GM23338 (cell line): Measurements from ENCODE around the gene PTPRO. TPM values are rescaled to one million over a fixed set of nuclear protein-coding genes. Genes with fewer than 3 reads are reported as not detected.

Experiments used
- ATAC-seq: fragments of 200-7000 bp; cut with Tn5 transposase; 3 replicates; pipeline ENCODE4 v1.9.1; 2020
- DNase-seq: peaks from one replicate; pipeline ENCODE4 v3.0.0-alpha.2; 2015; ENCODE audit warnings: low spot score
- H2AFZ ChIP-seq: fragments of 200-600 bp; sonication (generic); 2 replicates; pipeline ENCODE4 v1.8.0; 2016; ENCODE audit warnings: antibody characterized with exemption, mild to moderate bottlenecking, moderate library complexity
- H3F3A ChIP-seq: fragments of 200-600 bp; sonication (generic); replicated peaks from 2 replicates; pipeline ENCODE4 v1.8.0; 2017; ENCODE audit warnings: antibody characterized with exemption, mixed run types, low read depth
- H3K27ac ChIP-seq: fragments of 200-600 bp; sonication (generic); 2 replicates; pipeline ENCODE4 v1.6.1; 2016; ENCODE audit warnings: low read depth
- H3K27me3 ChIP-seq: fragments of 200-600 bp; sonication (generic); 2 replicates; pipeline ENCODE4 v1.8.0; 2016; ENCODE audit warnings: mild to moderate bottlenecking, mixed run types, moderate library complexity; ENCODE audit not compliant: insufficient read depth
- H3K36me3 ChIP-seq: fragments of 200-600 bp; sonication (generic); 2 replicates; pipeline ENCODE4 v1.8.0; 2016; ENCODE audit warnings: mild to moderate bottlenecking; ENCODE audit not compliant: insufficient read depth
- H3K4me1 ChIP-seq: fragments of 200-600 bp; sonication (generic); 2 replicates; pipeline ENCODE4 v1.8.0; 2016; ENCODE audit warnings: mild to moderate bottlenecking, moderate library complexity; ENCODE audit not compliant: insufficient read depth
- H3K4me2 ChIP-seq: fragments of 200-600 bp; sonication (generic); 2 replicates; pipeline ENCODE4 v1.7.1; 2017; ENCODE audit warnings: mixed run types
- H3K4me3 ChIP-seq: fragments of 200-600 bp; sonication (generic); 2 replicates; pipeline ENCODE4 v1.6.1; 2016; ENCODE audit warnings: mixed run types
- H3K79me2 ChIP-seq: fragments of 200-600 bp; sonication (generic); replicated peaks from 2 replicates; pipeline ENCODE4 v1.8.0; 2017; ENCODE audit warnings: mild to moderate bottlenecking; ENCODE audit not compliant: insufficient read depth
- H3K9me2 ChIP-seq: fragments of 200-600 bp; sonication (generic); 2 replicates; pipeline ENCODE4 v1.8.0; 2017; ENCODE audit not compliant: insufficient read depth
- H4K20me1 ChIP-seq: fragments of 200-600 bp; sonication (generic); replicated peaks from 2 replicates; pipeline ENCODE4 v1.8.0; 2017; ENCODE audit warnings: mild to moderate bottlenecking; ENCODE audit not compliant: insufficient read depth
- H3K27ac Mint-ChIP-seq: 2 replicates; pipeline ENCODE4 v1.8.0; 2020; ENCODE audit warnings: inconsistent platforms, mild to moderate bottlenecking, moderate library complexity, mixed read lengths
- H3K27me3 Mint-ChIP-seq: 3 replicates; pipeline ENCODE4 v1.8.0; 2022; ENCODE audit warnings: low read depth, mild to moderate bottlenecking, moderate library complexity, mixed read lengths, inconsistent platforms; ENCODE audit not compliant: insufficient read depth, poor library complexity
- H3K36me3 Mint-ChIP-seq: 3 replicates; pipeline ENCODE4 v1.8.0; 2021; ENCODE audit warnings: low read depth, mild to moderate bottlenecking, inconsistent platforms, moderate library complexity, mixed read lengths
- H3K4me1 Mint-ChIP-seq: 3 replicates; pipeline ENCODE4 v1.8.0; 2020; ENCODE audit warnings: mild to moderate bottlenecking, inconsistent platforms, mixed read lengths
- H3K4me3 Mint-ChIP-seq: 3 replicates; pipeline ENCODE4 v1.8.0; 2021; ENCODE audit warnings: moderate library complexity, mild to moderate bottlenecking, inconsistent platforms, mixed read lengths
- H3K9me3 Mint-ChIP-seq: 3 replicates; pipeline ENCODE4 v1.8.0; 2020; ENCODE audit warnings: moderate library complexity, mild to moderate bottlenecking, inconsistent platforms, mixed read lengths
- CREB1 ChIP-seq: fragments of 250-450 bp; sonication (Bioruptor Pico); IDR thresholded peaks from 2 replicates; pipeline ENCODE4 v1.5.0; 2020; ENCODE audit warnings: low read depth, mild to moderate bottlenecking, moderate library complexity
- EZH2 ChIP-seq: fragments of 200-600 bp; sonication (generic); IDR thresholded peaks from one replicate; pipeline ENCODE4 v1.8.0; 2017; ENCODE audit warnings: antibody characterized with exemption, mild to moderate bottlenecking, low read depth; ENCODE audit not compliant: unreplicated experiment
- EZH2phosphoT487 ChIP-seq: fragments of 200-600 bp; sonication (generic); IDR thresholded peaks from one replicate; pipeline ENCODE4 v1.8.1; 2018; ENCODE audit warnings: antibody characterized with exemption; ENCODE audit not compliant: unreplicated experiment
- JUNB ChIP-seq: IDR thresholded peaks from one replicate; pipeline ENCODE4 v1.6.1; 2016; ENCODE audit warnings: antibody characterized with exemption; ENCODE audit not compliant: unreplicated experiment
- NANOG ChIP-seq: IDR thresholded peaks from 2 replicates; pipeline ENCODE4 v1.6.1; 2016; ENCODE audit warnings: antibody characterized with exemption, borderline replicate concordance
- POLR2AphosphoS5 ChIP-seq: IDR thresholded peaks from 2 replicates; pipeline ENCODE4 v1.6.1; 2016; ENCODE audit warnings: antibody characterized with exemption, low read depth
- STAT1 ChIP-seq: IDR thresholded peaks from one replicate; pipeline ENCODE4 v1.6.1; 2016; ENCODE audit warnings: antibody characterized with exemption; ENCODE audit not compliant: unreplicated experiment
- ZNF114 ChIP-seq: fragments of 250-450 bp; sonication (Bioruptor Pico); IDR thresholded peaks from 2 replicates; pipeline ENCODE4 v1.5.0; 2020; ENCODE audit warnings: mild to moderate bottlenecking, moderate library complexity
- ZNF331 ChIP-seq: fragments of 250-450 bp; sonication (Bioruptor Pico); IDR thresholded peaks from 2 replicates; pipeline ENCODE4 v1.5.0; 2020; ENCODE audit warnings: low read depth, mild to moderate bottlenecking, moderate library complexity
- polyA plus RNA-seq: library from polyadenylated mRNA; unstranded; fragments of >200 nt; fragmentation: Nextera tagmentation; extraction: Ambion mirVana; gene quantifications from 2 replicates; pipeline ENCODE4 v1.2.1, GENCODE V29; 2016
- total RNA-seq: library from RNA; depleted of rRNA; stranded (reverse); fragments of >200 nt; shearing (Covaris generic); gene quantifications from 2 replicates; pipeline ENCODE4 v1.2.3, GENCODE V29; 2014
- TF ChIP-seq, protein P1 (sequence below), 2 experiments: fragments of 200-600 bp in 1 of 2; sonication (generic) in 1 of 2; conservative IDR thresholded peaks; 2 replicates each; pipeline versions ENCODE4 v1.5.1 to v1.6.1; 2016 to 2017; ENCODE audit warnings: antibody characterized with exemption in 2 of 2, low read depth in 2 of 2, mild to moderate bottlenecking in 2 of 2, moderate library complexity in 1 of 2
- TF ChIP-seq, protein P2 (sequence below): IDR thresholded peaks from 2 replicates; pipeline ENCODE4 v1.6.1; 2016; ENCODE audit warnings: antibody characterized with exemption
- TF ChIP-seq, protein P3 (sequence below): IDR thresholded peaks from one replicate; pipeline ENCODE4 v1.6.1; 2018; ENCODE audit warnings: antibody characterized with exemption; ENCODE audit not compliant: unreplicated experiment
- TF ChIP-seq, protein P4 (sequence below): fragments of 250-450 bp; sonication (Bioruptor Pico); IDR thresholded peaks from 2 replicates; pipeline ENCODE4 v1.5.0; 2020; ENCODE audit warnings: mild to moderate bottlenecking, moderate library complexity

The PTPRO gene
- total and polyA plus RNA-seq, 2 experiments from 2014 or later, result 1.4 to 1.5 TPM

DNA sequence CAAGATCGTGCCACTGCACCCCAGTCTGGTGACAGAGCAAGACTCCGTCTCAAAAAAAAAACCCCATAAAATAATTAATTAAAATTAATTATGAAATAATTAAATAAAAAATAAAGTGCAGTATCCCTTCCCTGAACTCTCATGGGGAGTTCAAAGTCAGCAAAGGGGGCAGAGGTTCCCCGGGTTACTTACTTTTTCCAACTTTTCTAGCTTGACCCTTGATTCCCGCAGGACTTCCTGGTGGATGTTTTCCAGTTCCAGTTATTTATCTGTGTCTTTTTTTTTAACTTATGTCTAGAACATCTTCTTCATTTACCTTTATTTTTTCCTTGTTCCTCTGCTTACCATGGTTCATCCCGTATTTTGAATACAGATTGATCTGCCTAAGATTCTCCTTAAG is 269.5 kb downstream of the PTPRO start:
- no peaks in the 10 kb centered on the region for H3K9me2 ChIP-seq
- no peak overlapping the region for H3K27ac ChIP-seq
- H4K20me1 ChIP-seq, result no peaks in the 10 kb centered on the region
- no peaks in the 10 kb centered on the region for H3F3A ChIP-seq
- no peak overlapping the region for H3K4me3 ChIP-seq
- H3K4me3 Mint-ChIP-seq, result no peak overlapping the region
- DNase-seq (no peak), ATAC-seq (no peak)
- no peaks in the 10 kb centered on the region for H3K36me3 ChIP-seq
- H3K27ac Mint-ChIP-seq, result no peak overlapping the region
- H3K4me1 Mint-ChIP-seq, result peaks cover 12% of the 10 kb centered on the region
- H3K4me2 ChIP-seq, result no peak overlapping the region
- H2AFZ ChIP-seq, result no peak overlapping the region
- no peaks in the 10 kb centered on the region for H3K4me1 ChIP-seq
- H3K27me3 Mint-ChIP-seq, result peaks cover 3% of the 10 kb centered on the region
- H3K9me3 Mint-ChIP-seq, result no peaks in the 10 kb centered on the region
- no peak for TF ChIP-seq JUNB
- no peak for TF ChIP-seq ZNF114
- TF ChIP-seq, protein P1, sequence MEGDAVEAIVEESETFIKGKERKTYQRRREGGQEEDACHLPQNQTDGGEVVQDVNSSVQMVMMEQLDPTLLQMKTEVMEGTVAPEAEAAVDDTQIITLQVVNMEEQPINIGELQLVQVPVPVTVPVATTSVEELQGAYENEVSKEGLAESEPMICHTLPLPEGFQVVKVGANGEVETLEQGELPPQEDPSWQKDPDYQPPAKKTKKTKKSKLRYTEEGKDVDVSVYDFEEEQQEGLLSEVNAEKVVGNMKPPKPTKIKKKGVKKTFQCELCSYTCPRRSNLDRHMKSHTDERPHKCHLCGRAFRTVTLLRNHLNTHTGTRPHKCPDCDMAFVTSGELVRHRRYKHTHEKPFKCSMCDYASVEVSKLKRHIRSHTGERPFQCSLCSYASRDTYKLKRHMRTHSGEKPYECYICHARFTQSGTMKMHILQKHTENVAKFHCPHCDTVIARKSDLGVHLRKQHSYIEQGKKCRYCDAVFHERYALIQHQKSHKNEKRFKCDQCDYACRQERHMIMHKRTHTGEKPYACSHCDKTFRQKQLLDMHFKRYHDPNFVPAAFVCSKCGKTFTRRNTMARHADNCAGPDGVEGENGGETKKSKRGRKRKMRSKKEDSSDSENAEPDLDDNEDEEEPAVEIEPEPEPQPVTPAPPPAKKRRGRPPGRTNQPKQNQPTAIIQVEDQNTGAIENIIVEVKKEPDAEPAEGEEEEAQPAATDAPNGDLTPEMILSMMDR (conservative IDR thresholded peaks at IDR 0.05; ENCODE audit: low read depth in 2 of 2), result no peak
- no peak for TF ChIP-seq NANOG
- TF ChIP-seq ZNF331 (CRISPR knock-in tag), result no peak
- TF ChIP-seq, protein P2, sequence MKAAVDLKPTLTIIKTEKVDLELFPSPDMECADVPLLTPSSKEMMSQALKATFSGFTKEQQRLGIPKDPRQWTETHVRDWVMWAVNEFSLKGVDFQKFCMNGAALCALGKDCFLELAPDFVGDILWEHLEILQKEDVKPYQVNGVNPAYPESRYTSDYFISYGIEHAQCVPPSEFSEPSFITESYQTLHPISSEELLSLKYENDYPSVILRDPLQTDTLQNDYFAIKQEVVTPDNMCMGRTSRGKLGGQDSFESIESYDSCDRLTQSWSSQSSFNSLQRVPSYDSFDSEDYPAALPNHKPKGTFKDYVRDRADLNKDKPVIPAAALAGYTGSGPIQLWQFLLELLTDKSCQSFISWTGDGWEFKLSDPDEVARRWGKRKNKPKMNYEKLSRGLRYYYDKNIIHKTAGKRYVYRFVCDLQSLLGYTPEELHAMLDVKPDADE, result no peak
- TF ChIP-seq, protein P3, sequence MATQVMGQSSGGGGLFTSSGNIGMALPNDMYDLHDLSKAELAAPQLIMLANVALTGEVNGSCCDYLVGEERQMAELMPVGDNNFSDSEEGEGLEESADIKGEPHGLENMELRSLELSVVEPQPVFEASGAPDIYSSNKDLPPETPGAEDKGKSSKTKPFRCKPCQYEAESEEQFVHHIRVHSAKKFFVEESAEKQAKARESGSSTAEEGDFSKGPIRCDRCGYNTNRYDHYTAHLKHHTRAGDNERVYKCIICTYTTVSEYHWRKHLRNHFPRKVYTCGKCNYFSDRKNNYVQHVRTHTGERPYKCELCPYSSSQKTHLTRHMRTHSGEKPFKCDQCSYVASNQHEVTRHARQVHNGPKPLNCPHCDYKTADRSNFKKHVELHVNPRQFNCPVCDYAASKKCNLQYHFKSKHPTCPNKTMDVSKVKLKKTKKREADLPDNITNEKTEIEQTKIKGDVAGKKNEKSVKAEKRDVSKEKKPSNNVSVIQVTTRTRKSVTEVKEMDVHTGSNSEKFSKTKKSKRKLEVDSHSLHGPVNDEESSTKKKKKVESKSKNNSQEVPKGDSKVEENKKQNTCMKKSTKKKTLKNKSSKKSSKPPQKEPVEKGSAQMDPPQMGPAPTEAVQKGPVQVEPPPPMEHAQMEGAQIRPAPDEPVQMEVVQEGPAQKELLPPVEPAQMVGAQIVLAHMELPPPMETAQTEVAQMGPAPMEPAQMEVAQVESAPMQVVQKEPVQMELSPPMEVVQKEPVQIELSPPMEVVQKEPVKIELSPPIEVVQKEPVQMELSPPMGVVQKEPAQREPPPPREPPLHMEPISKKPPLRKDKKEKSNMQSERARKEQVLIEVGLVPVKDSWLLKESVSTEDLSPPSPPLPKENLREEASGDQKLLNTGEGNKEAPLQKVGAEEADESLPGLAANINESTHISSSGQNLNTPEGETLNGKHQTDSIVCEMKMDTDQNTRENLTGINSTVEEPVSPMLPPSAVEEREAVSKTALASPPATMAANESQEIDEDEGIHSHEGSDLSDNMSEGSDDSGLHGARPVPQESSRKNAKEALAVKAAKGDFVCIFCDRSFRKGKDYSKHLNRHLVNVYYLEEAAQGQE, result no peak
- TF ChIP-seq STAT1, result no peak
- TF ChIP-seq, protein P4, sequence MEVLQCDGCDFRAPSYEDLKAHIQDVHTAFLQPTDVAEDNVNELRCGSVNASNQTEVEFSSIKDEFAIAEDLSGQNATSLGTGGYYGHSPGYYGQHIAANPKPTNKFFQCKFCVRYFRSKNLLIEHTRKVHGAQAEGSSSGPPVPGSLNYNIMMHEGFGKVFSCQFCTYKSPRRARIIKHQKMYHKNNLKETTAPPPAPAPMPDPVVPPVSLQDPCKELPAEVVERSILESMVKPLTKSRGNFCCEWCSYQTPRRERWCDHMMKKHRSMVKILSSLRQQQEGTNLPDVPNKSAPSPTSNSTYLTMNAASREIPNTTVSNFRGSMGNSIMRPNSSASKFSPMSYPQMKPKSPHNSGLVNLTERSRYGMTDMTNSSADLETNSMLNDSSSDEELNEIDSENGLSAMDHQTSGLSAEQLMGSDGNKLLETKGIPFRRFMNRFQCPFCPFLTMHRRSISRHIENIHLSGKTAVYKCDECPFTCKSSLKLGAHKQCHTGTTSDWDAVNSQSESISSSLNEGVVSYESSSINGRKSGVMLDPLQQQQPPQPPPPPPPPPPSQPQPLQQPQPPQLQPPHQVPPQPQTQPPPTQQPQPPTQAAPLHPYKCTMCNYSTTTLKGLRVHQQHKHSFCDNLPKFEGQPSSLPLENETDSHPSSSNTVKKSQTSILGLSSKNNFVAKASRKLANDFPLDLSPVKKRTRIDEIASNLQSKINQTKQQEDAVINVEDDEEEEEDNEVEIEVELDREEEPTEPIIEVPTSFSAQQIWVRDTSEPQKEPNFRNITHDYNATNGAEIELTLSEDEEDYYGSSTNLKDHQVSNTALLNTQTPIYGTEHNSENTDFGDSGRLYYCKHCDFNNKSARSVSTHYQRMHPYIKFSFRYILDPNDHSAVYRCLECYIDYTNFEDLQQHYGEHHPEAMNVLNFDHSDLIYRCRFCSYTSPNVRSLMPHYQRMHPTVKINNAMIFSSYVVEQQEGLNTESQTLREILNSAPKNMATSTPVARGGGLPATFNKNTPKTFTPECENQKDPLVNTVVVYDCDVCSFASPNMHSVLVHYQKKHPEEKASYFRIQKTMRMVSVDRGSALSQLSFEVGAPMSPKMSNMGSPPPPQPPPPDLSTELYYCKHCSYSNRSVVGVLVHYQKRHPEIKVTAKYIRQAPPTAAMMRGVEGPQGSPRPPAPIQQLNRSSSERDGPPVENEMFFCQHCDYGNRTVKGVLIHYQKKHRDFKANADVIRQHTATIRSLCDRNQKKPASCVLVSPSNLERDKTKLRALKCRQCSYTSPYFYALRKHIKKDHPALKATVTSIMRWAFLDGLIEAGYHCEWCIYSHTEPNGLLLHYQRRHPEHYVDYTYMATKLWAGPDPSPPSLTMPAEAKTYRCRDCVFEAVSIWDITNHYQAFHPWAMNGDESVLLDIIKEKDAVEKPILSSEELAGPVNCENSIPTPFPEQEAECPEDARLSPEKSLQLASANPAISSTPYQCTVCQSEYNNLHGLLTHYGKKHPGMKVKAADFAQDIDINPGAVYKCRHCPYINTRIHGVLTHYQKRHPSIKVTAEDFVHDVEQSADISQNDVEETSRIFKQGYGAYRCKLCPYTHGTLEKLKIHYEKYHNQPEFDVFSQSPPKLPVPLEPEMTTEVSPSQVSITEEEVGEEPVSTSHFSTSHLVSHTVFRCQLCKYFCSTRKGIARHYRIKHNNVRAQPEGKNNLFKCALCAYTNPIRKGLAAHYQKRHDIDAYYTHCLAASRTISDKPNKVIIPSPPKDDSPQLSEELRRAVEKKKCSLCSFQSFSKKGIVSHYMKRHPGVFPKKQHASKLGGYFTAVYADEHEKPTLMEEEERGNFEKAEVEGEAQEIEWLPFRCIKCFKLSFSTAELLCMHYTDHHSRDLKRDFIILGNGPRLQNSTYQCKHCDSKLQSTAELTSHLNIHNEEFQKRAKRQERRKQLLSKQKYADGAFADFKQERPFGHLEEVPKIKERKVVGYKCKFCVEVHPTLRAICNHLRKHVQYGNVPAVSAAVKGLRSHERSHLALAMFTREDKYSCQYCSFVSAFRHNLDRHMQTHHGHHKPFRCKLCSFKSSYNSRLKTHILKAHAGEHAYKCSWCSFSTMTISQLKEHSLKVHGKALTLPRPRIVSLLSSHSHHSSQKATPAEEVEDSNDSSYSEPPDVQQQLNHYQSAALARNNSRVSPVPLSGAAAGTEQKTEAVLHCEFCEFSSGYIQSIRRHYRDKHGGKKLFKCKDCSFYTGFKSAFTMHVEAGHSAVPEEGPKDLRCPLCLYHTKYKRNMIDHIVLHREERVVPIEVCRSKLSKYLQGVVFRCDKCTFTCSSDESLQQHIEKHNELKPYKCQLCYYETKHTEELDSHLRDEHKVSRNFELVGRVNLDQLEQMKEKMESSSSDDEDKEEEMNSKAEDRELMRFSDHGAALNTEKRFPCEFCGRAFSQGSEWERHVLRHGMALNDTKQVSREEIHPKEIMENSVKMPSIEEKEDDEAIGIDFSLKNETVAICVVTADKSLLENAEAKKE, result no peak
- TF ChIP-seq CREB1 (CRISPR knock-in tag), result no peak
- no peak for TF ChIP-seq EZH2
- no peak for TF ChIP-seq POLR2AphosphoS5
- TF ChIP-seq EZH2phosphoT487, result no peak
- no peaks in the 10 kb centered on the region for H3K79me2 ChIP-seq
- no peaks in the 10 kb centered on the region for H3K27me3 ChIP-seq
- no peaks in the 10 kb centered on the region for H3K36me3 Mint-ChIP-seq
